Mesendoderm (in vitro differentiated cells): ENCODE results near the gene MCM3.

Experiments
- DNase-seq: peaks from one replicate; pipeline ENCODE4 v3.0.0; 2013
- H2AK5ac ChIP-seq: 2 replicates; pipeline ENCODE4 v1.6.1; 2013; ENCODE audit warnings: low read length, inconsistent platforms
- H2BK120ac ChIP-seq: 2 replicates; pipeline ENCODE4 v1.6.1; 2013; ENCODE audit warnings: low read depth, mild to moderate bottlenecking, low read length, moderate library complexity, mixed read lengths
- H2BK15ac ChIP-seq: replicated peaks from 2 replicates; pipeline ENCODE4 v1.6.1; 2013; ENCODE audit warnings: low read depth, mild to moderate bottlenecking, moderate library complexity
- H2BK5ac ChIP-seq: 2 replicates; pipeline ENCODE4 v1.6.1; 2013; ENCODE audit warnings: low read length, inconsistent platforms
- H3K18ac ChIP-seq: 2 replicates; pipeline ENCODE4 v1.6.1; 2013; ENCODE audit warnings: mild to moderate bottlenecking, low read length, mixed read lengths
- H3K23ac ChIP-seq: one replicate; pipeline ENCODE4 v1.6.1; 2013; ENCODE audit warnings: low read length
- H3K27ac ChIP-seq: 2 replicates; pipeline ENCODE4 v1.5.1; 2013; ENCODE audit warnings: low read depth, mild to moderate bottlenecking, inconsistent platforms, low read length, moderate library complexity
- H3K27me3 ChIP-seq: 2 replicates; pipeline ENCODE4 v1.6.1; 2013; ENCODE audit warnings: low read length, control low read depth, mild to moderate bottlenecking, inconsistent platforms; ENCODE audit not compliant: insufficient read depth, poor library complexity
- H3K36me3 ChIP-seq: 2 replicates; pipeline ENCODE4 v1.6.1; 2013; ENCODE audit warnings: low read length, inconsistent platforms; ENCODE audit not compliant: control insufficient read depth, insufficient read depth
- H3K4ac ChIP-seq: one replicate; pipeline ENCODE4 v1.6.1; 2013; ENCODE audit warnings: low read depth, mild to moderate bottlenecking, low read length, moderate library complexity
- H3K4me1 ChIP-seq: 2 replicates; pipeline ENCODE4 v1.6.1; 2013; ENCODE audit warnings: low read depth, low read length, inconsistent platforms; ENCODE audit not compliant: control insufficient read depth
- H3K4me2 ChIP-seq: 2 replicates; pipeline ENCODE4 v1.6.1; 2013; ENCODE audit warnings: low read length
- H3K4me3 ChIP-seq: 2 replicates; pipeline ENCODE4 v1.5.1; 2013; ENCODE audit warnings: mild to moderate bottlenecking, low read length
- H3K56ac ChIP-seq: one replicate; pipeline ENCODE4 v1.6.1; 2013; ENCODE audit warnings: low read length
- H3K79me1 ChIP-seq: 2 replicates; pipeline ENCODE4 v1.6.1; 2013; ENCODE audit warnings: low read length, inconsistent platforms
- H3K79me2 ChIP-seq: 2 replicates; pipeline ENCODE4 v1.6.1; 2013; ENCODE audit warnings: mild to moderate bottlenecking, low read length; ENCODE audit not compliant: control insufficient read depth, insufficient read depth
- H3K9ac ChIP-seq: 2 replicates; pipeline ENCODE4 v1.6.1; 2013; ENCODE audit warnings: low read length, inconsistent platforms
- H4K5ac ChIP-seq: one replicate; pipeline ENCODE4 v1.6.1; 2013; ENCODE audit warnings: low read length
- H4K8ac ChIP-seq: one replicate; pipeline ENCODE4 v1.6.1; 2013; ENCODE audit warnings: low read depth, mild to moderate bottlenecking, control low read depth, low read length, moderate library complexity
- WGBS: extraction: QIAGEN DNeasy Blood & Tissue Kit; methylation state at CpG from one replicate; pipeline ENCODE4 v1.1.7; 2013; ENCODE audit warnings: low lambda C conversion rate, missing lambda C conversion rate; ENCODE audit not compliant: insufficient coverage; ENCODE audit errors: extremely low coverage; 5-methylcytosine and 5-hydroxymethylcytosine counted together

MCM3 gene

DNA sequence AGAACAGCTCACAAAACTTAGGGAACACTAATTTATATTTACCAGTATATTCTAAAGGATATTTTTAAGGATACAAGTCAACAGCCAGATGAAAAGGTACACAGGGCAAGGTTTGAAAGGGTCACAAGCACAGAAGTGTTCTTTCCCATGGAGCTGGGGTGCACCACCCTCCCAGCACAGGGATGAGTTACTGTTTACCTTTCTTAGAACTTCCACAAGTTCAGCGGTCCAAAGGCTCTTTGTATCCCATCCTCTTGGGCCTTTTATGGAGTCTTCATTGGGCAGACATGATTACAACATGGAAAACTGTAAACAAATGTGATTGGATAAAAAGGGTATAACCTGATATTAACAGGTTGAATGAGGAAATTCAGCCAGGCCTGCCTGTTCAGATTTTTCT lies 39.1 kb downstream of the MCM3 start:
- no peaks in the 10 kb centered on the region for H3K27me3 ChIP-seq
- H2AK5ac ChIP-seq: no peak overlapping the region
- H3K4ac ChIP-seq: no peak overlapping the region
- no peak overlapping the region for H2BK5ac ChIP-seq
- H3K56ac ChIP-seq: no peak overlapping the region
- H3K27ac ChIP-seq: no peak overlapping the region
- H3K79me1 ChIP-seq: no peaks in the 10 kb centered on the region
- H4K8ac ChIP-seq: no peak overlapping the region
- no peak for DNase-seq
- H2BK15ac ChIP-seq: no peak overlapping the region
- peaks cover 4% of the 10 kb centered on the region for H3K4me1 ChIP-seq
- H3K36me3 ChIP-seq: no peaks in the 10 kb centered on the region
- no peak overlapping the region for H4K5ac ChIP-seq
- no peak overlapping the region for H3K4me2 ChIP-seq
- no peaks in the 10 kb centered on the region for H3K79me2 ChIP-seq
- no CpG with 5 or more reads among the region's 1 CpG for WGBS
- H3K4me3 ChIP-seq: no peak overlapping the region
- no peak overlapping the region for H3K18ac ChIP-seq
- H3K9ac ChIP-seq: no peak overlapping the region
- H2BK120ac ChIP-seq: no peak overlapping the region
- no peak overlapping the region for H3K23ac ChIP-seq

DNA sequence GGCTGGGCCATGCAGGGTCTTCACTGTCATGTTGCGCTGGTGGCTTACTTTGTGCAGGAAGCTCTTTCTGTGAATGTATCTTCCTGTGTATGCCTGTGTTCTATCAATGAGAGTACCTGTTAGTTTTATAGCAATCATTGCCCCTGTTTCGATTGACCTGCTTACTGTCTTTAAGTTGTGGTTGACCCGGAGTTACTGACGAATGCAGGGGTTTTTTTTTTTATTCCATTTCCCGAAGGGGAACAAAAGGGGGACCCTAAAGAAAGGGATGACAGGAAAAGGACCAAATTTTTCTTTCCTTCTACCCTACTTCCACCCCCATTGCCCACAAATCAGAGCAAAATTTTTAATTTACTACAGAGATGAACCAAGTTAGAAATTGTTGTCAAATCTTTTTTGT lies 40.1 kb downstream of the MCM3 start, which contains the start of gene IL17F:
TSS of gene IL17F (minus strand) at position 101 of the 400 bp plus-strand sequence. CDS start at position 30, 71 bp downstream.
- Histone ChIP-seq H3K18ac (no peak within 1 kb of the TSS), H2BK15ac (no peak within 1 kb of the TSS), H3K36me3 (no peaks in the 10 kb centered on the region), H3K9ac (no peak within 1 kb of the TSS), H3K4me3 (no peak within 1 kb of the TSS), H3K79me2 (no peaks in the 10 kb centered on the region), H4K5ac (no peak within 1 kb of the TSS), H3K4me2 (no peak within 1 kb of the TSS), H2BK120ac (no peak within 1 kb of the TSS), H3K56ac (no peak within 1 kb of the TSS), H2AK5ac (no peak within 1 kb of the TSS), H3K79me1 (no peaks in the 10 kb centered on the region), H3K4ac (no peak within 1 kb of the TSS), H4K8ac (no peak within 1 kb of the TSS), H3K23ac (no peak within 1 kb of the TSS), H2BK5ac (no peak within 1 kb of the TSS), H3K27ac (no peak within 1 kb of the TSS), H3K4me1 (peaks cover 4% of the 10 kb centered on the region), H3K27me3 (no peaks in the 10 kb centered on the region)
- no CpG with 5 or more reads among the region's 5 CpGs for WGBS
- DNase-seq: no peak

DNA sequence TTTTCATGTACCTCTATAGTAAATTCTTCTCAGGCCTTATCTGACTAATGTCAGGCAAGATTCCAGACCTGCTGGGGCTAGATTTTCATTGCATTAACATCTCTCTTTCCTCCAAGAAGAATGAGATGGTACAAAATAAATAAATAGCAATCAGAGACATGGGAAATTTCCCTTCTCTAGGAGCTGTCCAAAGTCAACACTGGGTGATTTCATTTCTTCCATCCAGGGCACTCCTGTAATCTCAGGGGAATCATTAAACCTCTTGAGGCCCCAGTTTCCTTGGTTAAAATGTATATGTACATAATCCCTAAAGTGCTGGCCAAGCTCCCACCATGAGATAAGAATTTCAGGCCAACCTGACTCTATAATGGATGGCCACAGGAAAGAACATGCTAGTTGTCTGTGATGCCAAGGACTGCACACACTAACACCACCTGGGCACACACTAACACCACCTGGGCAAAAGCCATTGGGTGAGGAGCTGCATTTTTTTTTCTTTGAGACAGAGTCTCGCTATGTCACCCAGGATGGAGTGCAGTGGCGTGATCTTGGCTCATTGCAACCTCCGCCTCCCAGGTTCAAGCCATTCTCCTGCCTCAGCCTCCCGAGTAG lies 41.2 kb downstream of the MCM3 start:
- H3K27ac ChIP-seq: no peak overlapping the region
- H3K9ac ChIP-seq: no peak overlapping the region
- no peak for DNase-seq
- no peak overlapping the region for H3K56ac ChIP-seq
- no peak overlapping the region for H3K23ac ChIP-seq
- no peak overlapping the region for H2BK5ac ChIP-seq
- WGBS: no CpG with 5 or more reads among the region's 4 CpGs
- H3K4me2 ChIP-seq: no peak overlapping the region
- no peak overlapping the region for H3K4ac ChIP-seq
- no peaks in the 10 kb centered on the region for H3K4me1 ChIP-seq
- H4K5ac ChIP-seq: no peak overlapping the region
- H3K18ac ChIP-seq: no peak overlapping the region
- no peak overlapping the region for H2BK15ac ChIP-seq
- H3K79me2 ChIP-seq: no peaks in the 10 kb centered on the region
- no peak overlapping the region for H2AK5ac ChIP-seq
- H3K27me3 ChIP-seq: no peaks in the 10 kb centered on the region
- no peak overlapping the region for H3K4me3 ChIP-seq
- H4K8ac ChIP-seq: no peak overlapping the region
- no peak overlapping the region for H2BK120ac ChIP-seq
- no peaks in the 10 kb centered on the region for H3K36me3 ChIP-seq
- no peaks in the 10 kb centered on the region for H3K79me1 ChIP-seq

DNA sequence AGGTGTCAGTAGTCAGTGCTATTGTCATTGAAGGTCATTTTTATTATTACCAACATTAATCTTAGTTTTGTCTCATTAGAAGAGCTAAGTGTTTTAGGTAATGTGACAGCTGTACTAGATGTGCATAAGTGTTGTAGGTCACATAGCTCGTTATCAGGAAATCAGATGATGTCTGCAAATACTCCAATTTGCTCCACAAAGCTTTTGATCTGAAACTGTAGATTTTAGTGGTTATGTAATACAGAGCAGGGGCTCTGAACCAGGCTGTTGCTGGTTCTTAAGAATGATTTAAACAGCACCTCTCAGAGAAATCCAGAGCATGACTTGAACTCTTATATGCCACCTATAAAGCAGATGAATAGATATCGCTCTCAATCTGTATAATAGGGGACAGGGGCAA lies 42.7 kb downstream of the MCM3 start:
- H3K27me3 ChIP-seq: no peaks in the 10 kb centered on the region

DNA sequence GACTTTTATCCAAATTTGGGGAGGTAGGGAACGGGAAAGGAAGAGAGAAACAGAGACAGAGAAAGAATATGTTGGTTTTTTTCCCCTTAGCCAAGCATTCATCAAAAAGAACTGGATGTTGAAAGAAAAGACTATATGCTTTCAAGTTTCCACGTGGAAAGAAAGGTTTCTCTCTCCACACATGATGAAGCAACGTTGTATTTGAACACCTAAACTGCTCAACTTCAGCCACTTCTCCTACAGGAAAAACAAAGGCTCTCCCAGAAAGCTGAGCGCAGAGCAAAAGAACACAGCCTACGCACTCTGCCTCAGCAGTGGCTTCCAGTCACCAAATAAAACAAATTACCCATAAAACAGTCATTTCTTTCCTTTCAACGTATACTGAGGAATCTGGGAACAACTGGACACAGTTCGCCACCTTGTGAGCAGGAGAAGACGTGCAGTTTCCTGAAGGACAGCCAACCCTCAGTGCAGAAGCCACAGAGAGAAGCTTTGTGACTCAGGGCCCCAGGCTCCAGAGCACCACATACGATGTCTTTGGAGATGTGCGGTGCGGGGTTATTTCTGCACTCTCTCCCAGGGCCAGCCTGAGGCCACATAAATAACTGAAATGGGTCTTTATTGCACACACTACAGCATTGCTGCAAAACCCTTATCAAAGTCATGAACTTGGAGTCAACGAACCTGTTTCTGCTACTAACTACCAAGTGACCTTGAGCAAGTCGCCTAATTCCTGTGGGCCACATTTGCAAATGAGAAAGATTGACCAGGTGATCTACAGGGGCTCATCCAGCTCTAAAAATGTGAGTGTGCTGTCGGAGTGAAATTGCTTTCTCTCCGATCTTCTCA lies 50.3 kb downstream of the MCM3 start:
- no peaks in the 10 kb centered on the region for H3K79me2 ChIP-seq
- no peaks in the 10 kb centered on the region for H3K79me1 ChIP-seq
- H3K36me3 ChIP-seq: no peaks in the 10 kb centered on the region
- no peak overlapping the region for H3K56ac ChIP-seq
- no peak overlapping the region for H2BK15ac ChIP-seq
- no peak overlapping the region for H3K4ac ChIP-seq
- H3K4me1 ChIP-seq: no peaks in the 10 kb centered on the region
- no peak overlapping the region for H3K18ac ChIP-seq
- DNase-seq: peak; percentile 80
- no peak overlapping the region for H4K5ac ChIP-seq
- H2AK5ac ChIP-seq: no peak overlapping the region
- no peak overlapping the region for H2BK120ac ChIP-seq
- WGBS: no CpG with 5 or more reads among the region's 15 CpGs
- H2BK5ac ChIP-seq: no peak overlapping the region
- no peaks in the 10 kb centered on the region for H3K27me3 ChIP-seq
- no peak overlapping the region for H3K4me3 ChIP-seq
- no peak overlapping the region for H3K4me2 ChIP-seq
- H3K27ac ChIP-seq: no peak overlapping the region
- no peak overlapping the region for H3K9ac ChIP-seq
- no peak overlapping the region for H3K23ac ChIP-seq
- no peak overlapping the region for H4K8ac ChIP-seq

More for the DNA sequence above, 42.7 kb downstream of the MCM3 start:
- no peaks in the 10 kb centered on the region for H3K36me3 ChIP-seq
- no peak overlapping the region for H3K4me3 ChIP-seq
- H3K4ac ChIP-seq: no peak overlapping the region
- no peaks in the 10 kb centered on the region for H3K79me2 ChIP-seq
- no peaks in the 10 kb centered on the region for H3K4me1 ChIP-seq
- no peak overlapping the region for H4K8ac ChIP-seq
- H3K56ac ChIP-seq: no peak overlapping the region
- H3K18ac ChIP-seq: no peak overlapping the region
- no peak overlapping the region for H2BK5ac ChIP-seq
- H2BK120ac ChIP-seq: no peak overlapping the region
- H3K23ac ChIP-seq: no peak overlapping the region
- no peaks in the 10 kb centered on the region for H3K79me1 ChIP-seq
- no CpG with 5 or more reads among the region's 2 CpGs for WGBS
- H3K27ac ChIP-seq: no peak overlapping the region
- H4K5ac ChIP-seq: no peak overlapping the region
- DNase-seq: no peak
- H3K4me2 ChIP-seq: no peak overlapping the region
- H2BK15ac ChIP-seq: no peak overlapping the region
- no peak overlapping the region for H3K9ac ChIP-seq
- no peak overlapping the region for H2AK5ac ChIP-seq
